Mesenchymal stem cell (in vitro differentiated cells and primary cell): Measurements from ENCODE around the gene TRPM8.

Source experiments
- DNase-seq: peaks from one replicate; pipeline ENCODE4 v3.0.0-alpha.2; 2013
- H2AFZ ChIP-seq: one replicate; pipeline ENCODE4 v1.6.1; 2013; ENCODE audit warnings: low read depth, mild to moderate bottlenecking, control low read depth, inconsistent platforms, low read length, moderate library complexity
- H2AK5ac ChIP-seq: 2 replicates; pipeline ENCODE4 v1.6.1; 2013; ENCODE audit warnings: low read length, moderate library complexity, mild to moderate bottlenecking, inconsistent platforms; ENCODE audit not compliant: severe bottlenecking
- H2BK120ac ChIP-seq: one replicate; pipeline ENCODE4 v1.6.1; 2013; ENCODE audit warnings: low read depth, mild to moderate bottlenecking, inconsistent platforms, low read length, moderate library complexity
- H2BK12ac ChIP-seq, 2 experiments: one replicate each; pipeline ENCODE4 v1.6.1; 2013; ENCODE audit warnings: inconsistent platforms in 2 of 2, low read length in 2 of 2, mild to moderate bottlenecking in 2 of 2, moderate library complexity in 2 of 2, control low read depth in 1 of 2
- H2BK15ac ChIP-seq: one replicate; pipeline ENCODE4 v1.6.1; 2013; ENCODE audit warnings: mild to moderate bottlenecking, low read depth, inconsistent platforms; ENCODE audit not compliant: poor library complexity, severe bottlenecking
- H2BK5ac ChIP-seq: 2 replicates; pipeline ENCODE4 v1.6.1; 2013; ENCODE audit warnings: low read depth, mild to moderate bottlenecking, low read length, control low read depth, inconsistent platforms; ENCODE audit not compliant: poor library complexity, severe bottlenecking
- H3K14ac ChIP-seq, 2 experiments: one replicate each; pipeline ENCODE4 v1.6.1; 2013; ENCODE audit warnings: inconsistent platforms in 2 of 2, low read length in 2 of 2, control low read depth in 1 of 2, mild to moderate bottlenecking in 1 of 2, moderate library complexity in 1 of 2
- H3K18ac ChIP-seq, 2 experiments: one replicate each; pipeline ENCODE4 v1.6.1; 2013; ENCODE audit warnings: inconsistent platforms in 2 of 2, low read length in 2 of 2, control low read depth in 1 of 2, low read depth in 1 of 2, mild to moderate bottlenecking in 1 of 2
- H3K23ac ChIP-seq, 2 experiments: one replicate each; pipeline ENCODE4 v1.6.1; 2013; ENCODE audit warnings: inconsistent platforms in 2 of 2, low read length in 2 of 2, mild to moderate bottlenecking in 2 of 2, moderate library complexity in 2 of 2, control low read depth in 1 of 2
- H3K27ac ChIP-seq: 2 replicates; pipeline ENCODE4 v1.5.1; 2013; ENCODE audit warnings: mild to moderate bottlenecking, moderate library complexity, low read length, control low read depth, inconsistent platforms; ENCODE audit not compliant: poor library complexity, severe bottlenecking
- H3K27me3 ChIP-seq, 2 experiments: 2 replicates each; pipeline versions ENCODE4 v1.6.1 to v1.7.0; 2013; ENCODE audit warnings: low read length in 2 of 2, mild to moderate bottlenecking in 2 of 2, moderate library complexity in 2 of 2, control low read depth in 1 of 2, inconsistent platforms in 1 of 2; ENCODE audit not compliant: control insufficient read depth in 1 of 2, insufficient read depth in 1 of 2
- H3K36me3 ChIP-seq, 2 experiments: 2 replicates each; pipeline versions ENCODE4 v1.6.1 to v1.7.0; 2013; ENCODE audit warnings: low read length in 2 of 2, control low read depth in 1 of 2, inconsistent platforms in 1 of 2, low read depth in 1 of 2, mild to moderate bottlenecking in 1 of 2; ENCODE audit not compliant: insufficient read depth in 2 of 2, control insufficient read depth in 1 of 2
- H3K4ac ChIP-seq, 2 experiments: one replicate each; pipeline ENCODE4 v1.6.1; 2013; ENCODE audit warnings: inconsistent platforms in 2 of 2, low read length in 2 of 2, mild to moderate bottlenecking in 2 of 2, moderate library complexity in 2 of 2, control low read depth in 1 of 2, low read depth in 1 of 2
- H3K4me1 ChIP-seq: 2 replicates; pipeline ENCODE4 v1.6.1; 2013; ENCODE audit warnings: low read depth, low read length, control low read depth; ENCODE audit not compliant: control insufficient read depth, insufficient read depth
- H3K4me2 ChIP-seq: 2 replicates; pipeline ENCODE4 v1.6.1; 2013; ENCODE audit warnings: low read length, mild to moderate bottlenecking, inconsistent platforms; ENCODE audit not compliant: poor library complexity, severe bottlenecking
- H3K4me3 ChIP-seq, 2 experiments: 2 replicates each; pipeline versions ENCODE4 v1.5.1 to v1.7.0; 2013; ENCODE audit warnings: low read length in 2 of 2, mild to moderate bottlenecking in 2 of 2, control low read depth in 1 of 2, low read depth in 1 of 2; ENCODE audit not compliant: insufficient read depth in 1 of 2
- H3K79me1 ChIP-seq: replicated peaks from 2 replicates; pipeline ENCODE4 v1.6.1; 2013; ENCODE audit warnings: mild to moderate bottlenecking, control low read depth, low read length, inconsistent platforms; ENCODE audit not compliant: poor library complexity, severe bottlenecking
- H3K9ac ChIP-seq: 2 replicates; pipeline ENCODE4 v1.7.0; 2013; ENCODE audit warnings: mild to moderate bottlenecking, low read length, moderate library complexity
- H3K9me3 ChIP-seq: 2 replicates; pipeline ENCODE4 v1.7.0; 2013; ENCODE audit warnings: mild to moderate bottlenecking, low read length; ENCODE audit not compliant: control insufficient read depth
- H4K8ac ChIP-seq: one replicate; pipeline ENCODE4 v1.6.1; 2013; ENCODE audit warnings: inconsistent platforms, mild to moderate bottlenecking, low read length, moderate library complexity
- H4K91ac ChIP-seq: one replicate; pipeline ENCODE4 v1.6.1; 2013; ENCODE audit warnings: mild to moderate bottlenecking, low read length, inconsistent platforms
- WGBS: methylation state at CpG from one replicate; pipeline ENCODE4 v1.1.7; 2013; ENCODE audit warnings: mixed read lengths; 5-methylcytosine and 5-hydroxymethylcytosine counted together

The TRPM8 gene

DNA sequence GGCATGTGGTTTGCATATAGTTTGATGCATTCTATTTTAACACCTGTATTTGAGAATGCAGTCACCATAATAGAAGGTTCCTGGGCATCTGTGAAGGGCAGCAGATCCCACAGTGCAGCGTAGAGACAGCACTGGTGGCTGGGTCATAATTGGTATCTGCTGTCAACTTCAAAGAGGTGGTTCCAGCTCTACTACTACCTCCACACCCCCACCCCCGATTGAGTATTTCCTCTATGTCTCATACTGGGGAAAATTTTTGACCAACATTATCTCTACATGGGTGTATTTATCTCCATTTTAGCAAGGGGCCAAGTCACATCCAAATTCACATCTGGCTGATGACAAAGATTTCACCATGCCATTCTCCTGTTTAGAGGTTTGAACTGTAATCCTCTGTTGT, 43.0 kb downstream of the TRPM8 start:
- Histone ChIP-seq H3K23ac (no peak overlapping the region), H2BK12ac (no peak overlapping the region), H3K4ac (no peak overlapping the region), H3K4me2 (no peak overlapping the region), H3K18ac (no peak overlapping the region), H3K9ac (no peak overlapping the region), H2BK120ac (no peak overlapping the region), H3K4me1 (peaks cover 6% of the 10 kb centered on the region), H4K8ac (no peak overlapping the region), H3K27me3 (peaks cover 3 to 8% of the 10 kb centered on the region in 2 experiments), H3K36me3 (no peaks in the 10 kb centered on the region), H2AFZ (no peak overlapping the region), H3K27ac (no peak overlapping the region), H3K4me3 (no peak overlapping the region), H4K91ac (no peak overlapping the region), H3K79me1 (no peaks in the 10 kb centered on the region), H2BK5ac (no peak overlapping the region), H3K9me3 (no peaks in the 10 kb centered on the region), H3K14ac (no peak overlapping the region), H2AK5ac (no peak overlapping the region), H2BK15ac (no peak overlapping the region)
- no peak for DNase-seq
- 70% methylated on average over 1 of the region's 2 CpGs for WGBS

DNA sequence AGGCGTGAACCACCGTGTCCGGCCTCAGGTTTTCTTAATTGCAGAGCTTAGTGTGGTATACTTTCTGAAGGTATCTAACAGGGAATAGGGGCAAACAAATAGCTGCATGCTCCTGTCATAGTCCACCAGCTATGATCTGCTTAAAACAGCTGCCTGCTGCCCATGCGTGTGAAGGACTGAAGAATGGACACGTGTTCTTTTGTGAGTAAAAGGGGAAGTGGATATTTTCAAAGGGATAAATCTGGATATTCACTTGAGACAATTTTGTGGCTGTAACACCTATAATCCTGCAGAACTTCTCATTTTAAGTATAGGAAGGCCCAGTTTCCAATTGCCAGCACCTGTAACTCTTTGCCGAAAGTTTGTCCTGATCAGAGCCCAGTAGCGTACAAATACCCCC, 44.7 kb downstream of the TRPM8 start:
- Histone ChIP-seq H3K23ac (no peak overlapping the region), H3K14ac (no peak overlapping the region), H3K36me3 (no peaks in the 10 kb centered on the region), H2BK12ac (no peak overlapping the region), H3K4me3 (no peak overlapping the region), H3K79me1 (no peaks in the 10 kb centered on the region), H3K9ac (no peak overlapping the region), H3K9me3 (no peaks in the 10 kb centered on the region), H2BK120ac (no peak overlapping the region), H3K18ac (no peak overlapping the region), H3K4me2 (no peak overlapping the region), H2AFZ (no peak overlapping the region), H2AK5ac (no peak overlapping the region), H4K91ac (no peak overlapping the region), H3K27ac (no peak overlapping the region), H2BK5ac (no peak overlapping the region), H3K27me3 (peaks cover 0 to 4% of the 10 kb centered on the region in 2 experiments), H2BK15ac (no peak overlapping the region), H3K4me1 (peaks cover 11% of the 10 kb centered on the region), H4K8ac (no peak overlapping the region), H3K4ac (no peak overlapping the region)
- 94% methylated on average over 7 of the region's 7 CpGs for WGBS
- no peak for DNase-seq

DNA sequence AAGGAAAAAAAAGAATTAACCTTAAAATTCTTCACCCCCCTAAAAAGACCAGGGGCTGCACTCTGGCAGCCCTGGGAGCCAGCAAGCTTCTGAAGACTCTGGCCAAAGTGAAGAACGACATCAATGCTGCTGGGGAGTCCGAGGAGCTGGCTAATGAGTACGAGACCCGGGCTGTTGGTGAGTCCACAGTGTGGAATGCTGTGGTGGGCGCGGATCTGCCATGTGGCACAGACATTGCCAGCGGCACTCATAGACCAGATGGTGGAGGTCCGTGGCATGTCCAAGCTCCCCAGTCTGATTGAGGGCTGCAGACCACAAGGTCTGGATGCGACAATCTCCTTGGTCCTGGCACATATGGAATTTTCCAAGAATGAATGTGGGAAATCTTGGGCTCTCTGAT, 47.4 kb downstream of the TRPM8 start:
- Histone ChIP-seq H4K8ac (no peak overlapping the region), H2AK5ac (no peak overlapping the region), H3K14ac (no peak overlapping the region), H3K4me2 (no peak overlapping the region), H3K4ac (no peak overlapping the region), H2AFZ (no peak overlapping the region), H3K27me3 (peaks cover 0 to 4% of the 10 kb centered on the region in 2 experiments), H3K23ac (no peak overlapping the region), H2BK15ac (no peak overlapping the region), H3K4me3 (no peak overlapping the region), H3K9ac (no peak overlapping the region), H4K91ac (no peak overlapping the region), H3K9me3 (no peaks in the 10 kb centered on the region), H3K18ac (no peak overlapping the region), H3K4me1 (peaks cover 13% of the 10 kb centered on the region), H2BK5ac (peak overlapping the region; percentile 33), H3K79me1 (no peaks in the 10 kb centered on the region), H3K36me3 (no peaks in the 10 kb centered on the region), H3K27ac (peak overlapping the region; percentile 7), H2BK12ac (no peak overlapping the region), H2BK120ac (no peak overlapping the region)
- no peak for DNase-seq
- 94% methylated on average over 9 of the region's 9 CpGs for WGBS

DNA sequence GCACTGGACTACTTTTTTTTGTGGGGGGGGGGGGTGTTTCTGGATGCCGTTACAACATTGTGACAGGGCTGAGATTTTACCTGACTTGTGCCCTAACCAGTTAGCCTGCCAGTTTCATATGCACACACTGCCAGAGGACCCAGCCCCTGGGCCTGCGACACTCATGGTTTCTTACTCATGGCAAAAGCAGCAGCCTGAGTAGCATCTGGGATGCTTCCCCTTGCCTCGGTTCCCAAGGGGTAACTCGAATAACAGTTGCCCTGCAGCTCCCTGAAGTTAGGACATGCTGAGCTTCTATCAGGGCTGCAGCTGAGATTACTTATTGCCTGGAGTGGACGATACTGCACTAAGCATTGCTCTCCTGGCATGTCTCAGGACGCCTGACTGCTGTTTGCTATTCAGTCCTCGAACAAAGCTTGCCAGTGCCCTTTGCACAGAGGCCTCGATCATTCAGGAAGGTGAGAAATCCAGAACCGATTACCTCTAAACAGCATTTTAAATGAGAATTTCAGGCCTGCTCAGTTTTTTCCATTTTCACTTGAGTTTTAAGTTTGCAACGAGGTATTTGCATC, 47.9 kb downstream of the TRPM8 start:
- no peak overlapping the region for H3K18ac ChIP-seq
- peaks cover 13% of the 10 kb centered on the region for H3K4me1 ChIP-seq
- peak overlapping the region; percentile 33 for H2BK5ac ChIP-seq
- no peak overlapping the region for H3K9ac ChIP-seq
- H2BK15ac ChIP-seq: no peak overlapping the region
- DNase-seq: no peak
- no peak overlapping the region for H3K23ac ChIP-seq
- no peaks in the 10 kb centered on the region for H3K79me1 ChIP-seq
- H3K9me3 ChIP-seq: no peaks in the 10 kb centered on the region
- no peak overlapping the region for H2BK12ac ChIP-seq
- H4K91ac ChIP-seq: no peak overlapping the region
- H3K27ac ChIP-seq: peak overlapping the region; percentile 7
- H4K8ac ChIP-seq: no peak overlapping the region
- H3K36me3 ChIP-seq: no peaks in the 10 kb centered on the region
- H3K4ac ChIP-seq: no peak overlapping the region
- WGBS: 85% methylated on average over 9 of the region's 10 CpGs
- no peak overlapping the region for H3K14ac ChIP-seq
- peaks cover 0 to 4% of the 10 kb centered on the region in 2 experiments for H3K27me3 ChIP-seq
- H2AFZ ChIP-seq: no peak overlapping the region
- H3K4me3 ChIP-seq: no peak overlapping the region
- H2AK5ac ChIP-seq: no peak overlapping the region
- no peak overlapping the region for H3K4me2 ChIP-seq
- no peak overlapping the region for H2BK120ac ChIP-seq
